ENCODE data around the gene ITPR2.

ITPR2 gene

GRCh38 chr12:26292596-26292995 lies 540.4 kb downstream of the ITPR2 start:
- no peak for TF ChIP-seq CTCF (IDR thresholded peaks at IDR 0.05; ENCODE audit: low read depth, low read length)
- no peak for DNase-seq (ENCODE audit: extremely low read depth, low read depth)

GRCh38 chr12:26290565-26290964 lies 542.4 kb downstream of the ITPR2 start:
- no peak for DNase-seq (ENCODE audit: extremely low read depth, low read depth)
- no peak for TF ChIP-seq CTCF (IDR thresholded peaks at IDR 0.05; ENCODE audit: low read depth, low read length)

GRCh38 chr12:26287671-26288381 lies 545.2 kb downstream of the ITPR2 start:
- no peak for TF ChIP-seq CTCF (IDR thresholded peaks at IDR 0.05; ENCODE audit: low read depth, low read length)
- peak; percentile 48 for DNase-seq (ENCODE audit: extremely low read depth, low read depth)
